IPS-NIHi7 (cell line): ENCODE measurements around the gene IRF6.

ENCODE experiments used
- DNase-seq: peaks from one replicate; pipeline ENCODE4 v3.0.0; 2012; ENCODE audit warnings: mixed read lengths; ENCODE audit errors: extremely low spot score

The IRF6 gene

DNA sequence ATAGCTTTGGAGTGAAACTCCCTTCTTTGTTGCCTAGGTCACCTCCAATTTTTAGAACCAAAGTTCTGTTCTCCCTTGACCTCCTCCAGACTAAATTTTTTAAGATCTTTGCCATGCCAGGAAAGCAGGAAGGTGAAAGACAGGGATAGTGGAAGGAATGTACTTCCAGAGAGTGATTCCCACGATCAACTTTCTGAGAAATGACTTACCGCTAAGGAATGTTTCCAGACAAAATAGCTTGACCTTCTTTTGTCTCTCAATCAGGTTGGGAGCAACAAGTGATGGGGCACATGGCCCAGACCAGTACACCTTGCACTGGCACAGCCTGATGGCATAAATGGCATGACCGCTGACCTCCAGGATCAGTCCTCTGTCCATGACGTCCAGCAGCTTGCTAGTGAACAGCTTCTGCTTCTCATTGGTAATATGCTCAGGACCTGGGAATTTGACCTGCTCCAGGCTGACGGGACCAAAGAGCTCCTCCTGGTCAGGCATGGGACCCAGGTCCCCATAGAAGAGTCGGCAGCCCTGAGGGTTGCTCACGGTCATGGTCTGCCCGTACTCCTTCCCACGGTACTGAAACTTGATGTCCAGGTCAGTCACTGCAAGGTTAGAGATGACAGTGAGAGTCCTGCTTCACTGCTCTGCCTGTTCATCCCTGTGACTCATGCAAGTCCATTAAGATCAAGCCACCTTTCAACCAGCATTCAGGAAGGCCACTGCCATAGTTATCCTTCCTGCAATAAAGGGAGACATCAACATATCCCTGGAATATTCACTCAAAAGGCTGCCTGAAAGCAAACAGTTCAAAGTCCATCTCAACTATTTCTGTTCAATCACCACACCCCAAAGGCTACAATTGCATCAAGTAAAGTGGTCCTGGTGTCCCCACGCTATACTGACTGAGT, 15.4 kb downstream of the IRF6 start:
- DNase-seq, result no peak

DNA sequence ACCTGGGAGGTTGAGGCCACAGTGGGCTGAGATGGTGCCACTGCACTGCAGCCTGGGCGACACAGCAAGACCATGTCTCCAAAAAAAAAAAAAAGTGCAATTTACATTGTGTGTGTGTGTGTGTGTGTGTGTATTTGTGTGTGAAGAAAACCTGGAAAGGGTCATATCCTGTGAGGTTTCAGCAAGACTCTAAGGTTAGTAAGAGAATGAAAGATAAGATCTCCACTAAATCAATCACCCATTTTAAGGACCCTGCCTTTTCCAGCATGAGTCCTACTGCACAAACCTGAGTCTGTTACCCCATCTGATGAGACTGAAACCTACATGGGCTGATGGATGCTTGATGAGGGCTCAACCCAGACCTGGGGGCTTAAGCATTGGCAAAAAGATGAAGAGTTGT, 16.7 kb downstream of the IRF6 start:
- DNase-seq, result no peak

DNA sequence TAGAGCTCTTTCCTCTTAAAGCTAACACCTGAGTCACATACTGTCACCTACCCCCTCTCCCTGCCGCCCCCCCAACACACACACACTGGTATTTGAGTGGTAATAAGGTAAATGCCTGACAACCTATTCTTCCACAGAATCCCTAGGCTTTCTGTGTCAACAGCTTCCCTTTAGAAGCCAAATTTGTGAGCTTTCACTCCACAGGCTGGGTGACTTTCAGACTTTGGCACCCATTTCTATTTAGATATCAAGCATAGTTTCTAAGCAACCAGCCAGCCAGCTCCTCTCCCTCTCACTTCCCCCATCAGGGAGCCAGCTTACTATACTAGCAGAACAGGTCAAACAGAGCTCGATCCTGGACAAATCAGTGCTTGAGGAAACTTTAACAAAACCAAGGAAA, 18.4 kb downstream of the IRF6 start:
- no peak for DNase-seq

DNA sequence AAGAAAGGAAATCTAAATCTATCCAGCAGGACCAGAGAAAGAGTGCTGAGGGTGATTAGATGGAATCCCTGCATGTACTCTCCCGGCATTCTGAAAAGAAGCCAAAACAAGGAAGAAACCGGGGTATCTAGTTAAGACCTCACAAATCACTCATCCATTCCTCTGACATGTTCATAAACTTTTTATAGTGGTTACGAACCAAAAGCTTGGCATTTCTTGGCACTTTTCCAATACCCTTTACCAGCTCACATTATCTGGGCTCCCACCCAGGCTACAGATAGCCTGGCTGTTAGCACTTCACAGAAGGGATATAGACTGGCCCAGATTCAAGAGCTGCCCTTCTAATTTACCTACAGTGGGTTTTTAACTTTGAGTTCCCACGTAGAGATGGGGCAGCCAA, 19.8 kb downstream of the IRF6 start:
- DNase-seq, result no peak

DNA sequence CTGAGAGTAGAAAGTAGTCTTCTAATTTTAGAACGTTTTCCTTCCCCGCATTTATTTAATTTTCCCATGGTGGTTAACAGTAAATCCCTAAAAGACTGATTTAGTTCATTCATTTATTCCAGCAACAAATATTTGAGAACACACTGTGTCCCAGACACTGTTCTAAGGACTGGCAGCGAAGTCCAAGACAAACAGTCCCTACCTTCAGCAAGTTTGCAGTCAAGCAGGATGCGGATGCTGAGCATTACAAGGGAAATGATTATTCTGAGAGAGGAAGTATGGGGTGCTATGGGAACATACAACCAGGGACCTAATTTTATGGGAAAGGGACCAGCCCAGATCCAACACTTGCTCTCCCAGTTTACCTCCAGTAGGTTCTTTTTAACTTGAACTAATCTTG, 20.4 kb downstream of the IRF6 start:
- DNase-seq, result no peak

DNA sequence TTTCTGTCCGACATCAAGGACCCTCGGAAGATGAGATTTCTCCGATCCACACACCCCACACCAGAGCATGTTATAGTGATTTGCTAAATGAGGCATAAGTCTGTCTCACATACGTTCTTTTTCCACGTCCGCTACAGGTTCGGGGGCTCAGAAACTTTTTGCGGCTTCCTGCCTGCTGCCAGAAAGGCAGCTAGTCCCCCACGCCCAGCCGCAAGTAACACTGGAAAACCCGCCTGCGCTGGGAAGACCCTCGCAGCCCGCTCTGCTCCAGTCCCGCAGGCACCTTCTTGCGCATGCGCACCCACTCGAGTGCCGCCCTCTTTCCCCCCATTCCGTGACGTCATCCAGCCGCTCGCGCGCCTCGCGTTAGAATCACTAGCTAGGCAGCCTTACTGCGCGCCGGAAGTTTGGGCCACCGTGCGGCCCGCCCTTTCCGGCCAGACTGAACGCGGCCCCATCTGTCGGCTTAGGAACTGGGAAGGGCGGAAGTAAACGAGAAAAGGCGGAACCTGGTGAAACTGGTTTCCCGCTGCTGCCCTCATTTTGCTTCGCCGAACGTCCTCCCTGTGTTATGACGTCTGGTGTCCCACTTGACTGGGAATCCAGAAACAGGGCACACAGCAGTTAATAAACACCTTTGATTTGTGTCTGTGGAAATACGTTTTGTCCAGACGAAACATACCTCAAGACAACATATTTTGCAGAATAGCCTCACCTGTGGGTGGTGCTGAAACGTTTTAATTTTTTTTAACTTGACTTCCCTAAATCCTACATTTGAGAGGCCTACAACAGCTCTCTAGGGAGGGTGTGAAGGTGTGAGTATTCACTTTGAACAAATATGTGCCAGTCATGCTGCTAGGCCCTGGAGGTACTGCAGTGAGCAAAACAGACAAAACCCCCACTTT, 21.4 kb downstream of the IRF6 start, which contains the start of gene C1orf74:
C1orf74 (minus strand) TSS at position 295 of the 905 bp plus-strand sequence. CDS start 925 bp downstream, outside the sequence.
- peak; percentile 100 for DNase-seq

DNA sequence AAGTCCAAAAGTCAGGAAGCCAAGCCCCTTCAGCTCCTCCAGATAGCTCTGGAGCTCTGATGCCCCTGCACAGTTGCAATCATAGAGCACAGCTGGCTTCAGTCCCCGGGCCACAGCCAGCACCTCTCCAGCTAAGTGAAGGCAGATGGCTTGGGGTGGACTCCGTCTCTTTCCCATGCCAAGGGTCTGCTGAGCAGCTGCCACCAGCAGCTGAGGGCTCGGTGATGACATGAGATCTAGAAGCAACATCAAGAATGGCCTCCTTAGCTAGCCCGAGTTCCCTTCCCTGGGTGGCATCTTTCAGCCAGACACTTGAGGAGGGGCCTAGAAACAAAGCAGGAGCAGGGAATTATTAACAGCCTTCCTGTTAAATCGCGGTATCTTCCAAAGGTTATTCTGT, 22.6 kb downstream of the IRF6 start:
- DNase-seq, result no peak

DNA sequence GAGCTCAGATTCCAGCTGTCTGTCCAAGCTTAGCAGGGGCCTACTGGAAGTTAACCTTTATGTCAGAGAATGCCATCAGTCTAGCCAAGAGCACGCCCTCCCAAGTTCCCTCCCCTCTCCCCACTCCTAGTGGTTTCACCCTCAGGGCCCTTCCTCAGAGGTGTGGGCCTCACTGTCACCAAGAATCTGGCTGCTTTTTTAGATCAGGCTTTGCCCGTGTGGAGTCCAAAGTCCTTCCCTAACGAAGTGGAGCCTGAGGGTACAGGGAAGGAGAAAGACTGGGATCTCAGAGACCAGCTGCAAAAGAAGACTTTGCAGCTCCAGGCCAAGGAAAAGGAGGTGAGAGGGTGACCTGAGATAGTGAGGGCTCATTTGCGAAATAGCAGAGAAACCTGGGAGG, 25.7 kb downstream of the IRF6 start:
- DNase-seq, result no peak

DNA sequence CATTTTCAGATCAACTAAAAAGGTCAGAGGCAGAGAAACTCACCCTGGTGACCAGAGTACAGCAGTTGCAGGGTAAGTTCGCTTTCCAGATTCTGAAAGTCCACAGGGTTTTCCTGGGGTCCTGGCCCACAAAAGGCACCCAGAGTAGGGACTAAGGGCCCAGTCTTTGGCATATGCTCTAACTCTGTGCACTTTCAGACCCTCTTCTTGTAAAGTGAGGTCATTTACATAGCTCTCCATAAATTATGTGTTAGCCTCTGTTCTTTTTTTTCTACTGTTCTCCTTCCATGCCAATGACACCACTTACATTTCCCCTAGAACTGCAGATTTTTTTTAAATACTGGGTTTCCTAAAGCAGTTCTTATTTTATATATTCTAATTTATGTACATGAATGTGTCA, 27.8 kb downstream of the IRF6 start:
- DNase-seq, result no peak

DNA sequence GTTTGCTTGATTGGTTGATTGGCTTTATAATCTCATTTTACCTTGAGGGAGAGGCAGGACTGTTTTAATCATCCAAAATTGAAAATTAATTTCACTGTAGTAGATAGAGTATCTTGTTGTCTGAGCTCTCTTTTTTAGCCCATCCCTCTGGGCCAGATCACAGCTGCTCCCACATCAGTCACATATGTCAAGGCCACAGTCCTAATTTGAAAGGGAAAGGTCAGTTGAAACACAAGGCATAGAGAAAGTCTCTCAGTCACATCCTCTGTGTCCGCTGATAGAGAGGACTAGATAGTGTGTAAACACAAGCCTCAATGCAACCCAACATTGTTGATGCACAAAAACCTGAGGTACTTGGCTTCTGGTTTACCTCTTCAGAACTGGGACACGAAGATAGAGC, 28.4 kb downstream of the IRF6 start:
- DNase-seq, result no peak

DNA sequence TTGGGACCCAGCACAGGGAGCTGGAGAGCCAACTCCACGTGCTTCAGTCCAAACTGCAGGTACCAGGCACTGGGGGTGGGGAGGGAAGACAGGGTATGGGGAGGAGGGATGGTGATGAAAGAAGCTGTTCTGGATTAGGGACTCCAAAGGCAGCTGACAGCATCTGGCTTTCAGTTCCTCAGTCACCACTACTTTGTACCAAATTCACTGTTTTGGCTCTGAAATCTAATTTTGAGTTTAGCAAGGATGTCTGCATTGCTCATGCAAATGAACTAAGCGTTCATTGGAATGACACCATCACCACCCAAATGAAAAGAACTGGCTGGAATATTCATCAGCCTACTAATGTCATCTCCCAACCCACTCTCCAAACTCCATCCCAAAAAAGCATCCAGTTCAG, 30.3 kb downstream of the IRF6 start:
- DNase-seq, result no peak

DNA sequence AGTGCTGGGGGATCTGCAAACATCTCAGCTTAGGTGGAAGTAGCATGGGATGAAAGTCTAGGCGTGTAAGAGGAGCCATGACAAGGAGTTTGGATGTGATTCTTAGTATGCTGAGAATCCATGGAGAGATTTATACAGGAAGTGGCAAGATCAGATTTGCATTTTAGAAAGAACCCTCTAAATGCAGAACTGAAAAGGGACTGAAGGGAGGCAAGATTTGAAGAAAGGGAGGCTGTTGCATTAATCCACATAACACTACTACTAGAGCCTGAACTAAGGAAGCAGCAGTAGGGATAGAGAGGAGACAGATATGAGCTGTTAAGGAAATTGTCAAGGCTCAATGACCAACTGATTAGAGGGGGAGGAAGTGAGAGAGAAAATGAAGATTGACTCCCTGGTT, 31.4 kb downstream of the IRF6 start:
- no peak for DNase-seq

DNA sequence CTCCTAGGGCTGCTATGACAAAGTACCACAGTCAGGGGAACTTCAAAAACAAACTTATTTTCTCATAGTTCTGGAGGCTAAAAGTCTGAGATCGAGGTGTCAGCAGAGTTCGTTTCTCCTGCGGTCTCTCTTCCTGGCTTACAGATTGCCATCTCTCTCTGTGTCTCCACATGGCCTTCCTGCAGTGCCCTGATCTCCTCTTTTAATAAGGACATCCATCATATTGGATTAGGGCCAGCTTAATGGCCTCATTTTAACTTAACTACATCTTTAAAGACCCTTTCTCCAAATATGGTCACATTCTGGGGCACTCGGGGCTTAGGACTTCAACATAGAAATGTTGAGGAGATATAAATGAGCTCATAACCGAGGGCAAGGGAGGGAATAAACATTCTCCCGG, 33.8 kb downstream of the IRF6 start:
- no peak for DNase-seq

DNA sequence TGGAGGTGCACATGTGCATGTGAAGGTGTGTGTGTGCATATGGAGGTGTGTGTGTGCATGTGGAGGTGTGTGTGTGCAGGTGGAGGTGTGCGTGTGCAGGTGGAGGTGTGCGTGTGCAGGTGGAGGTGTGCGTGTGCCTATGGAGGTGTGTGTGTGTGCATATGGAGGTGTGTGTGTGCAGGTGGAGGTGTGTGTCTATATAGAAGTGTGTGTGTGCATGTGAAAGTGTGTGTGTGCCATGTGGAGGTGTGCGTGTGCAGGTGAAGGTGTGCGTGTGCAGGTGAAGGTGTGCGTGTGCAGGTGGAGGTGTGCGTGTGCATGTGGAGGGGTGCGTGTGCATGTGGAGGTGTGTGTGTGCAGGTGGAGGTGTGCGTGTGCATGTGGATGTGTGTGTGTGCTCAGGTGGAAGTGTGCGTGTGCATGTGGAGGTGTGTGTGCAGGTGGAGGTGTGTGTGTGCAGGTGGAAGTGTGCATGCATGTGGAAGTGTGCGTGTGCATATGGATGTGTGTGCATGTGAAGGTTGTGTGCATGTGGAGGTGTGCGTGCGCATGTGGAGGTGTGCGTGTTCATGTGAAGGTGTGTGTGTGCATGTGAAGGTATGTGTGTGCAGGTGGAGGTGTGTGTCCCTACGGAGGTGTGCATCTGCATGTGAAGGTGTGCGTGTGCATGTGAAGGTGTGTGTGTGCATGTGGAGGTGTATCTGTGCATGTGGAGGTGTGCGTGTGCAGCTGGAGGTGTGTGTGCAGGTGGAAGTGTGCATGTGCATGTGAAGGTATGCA, 35.1 kb downstream of the IRF6 start:
- no peak for DNase-seq

DNA sequence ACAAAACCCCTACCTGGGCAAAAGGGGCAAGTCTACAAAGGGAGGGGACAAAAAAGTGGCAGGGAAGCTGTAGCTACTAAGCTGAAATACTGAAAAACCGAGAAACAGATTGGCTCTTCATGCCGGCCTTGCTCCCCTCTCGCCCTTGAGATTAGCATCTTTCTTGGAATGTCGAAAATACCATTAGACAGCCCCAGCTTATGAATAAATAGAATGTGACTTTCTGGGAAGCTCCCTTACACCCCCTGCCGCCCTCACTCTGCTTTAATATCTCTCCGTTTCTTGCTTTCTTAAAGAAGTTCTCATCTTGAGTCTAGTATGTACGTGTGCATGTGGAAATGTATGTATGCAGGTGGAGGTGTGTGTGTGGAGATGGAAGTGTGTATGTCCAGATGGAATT, 36.0 kb downstream of the IRF6 start:
- DNase-seq, result no peak

DNA sequence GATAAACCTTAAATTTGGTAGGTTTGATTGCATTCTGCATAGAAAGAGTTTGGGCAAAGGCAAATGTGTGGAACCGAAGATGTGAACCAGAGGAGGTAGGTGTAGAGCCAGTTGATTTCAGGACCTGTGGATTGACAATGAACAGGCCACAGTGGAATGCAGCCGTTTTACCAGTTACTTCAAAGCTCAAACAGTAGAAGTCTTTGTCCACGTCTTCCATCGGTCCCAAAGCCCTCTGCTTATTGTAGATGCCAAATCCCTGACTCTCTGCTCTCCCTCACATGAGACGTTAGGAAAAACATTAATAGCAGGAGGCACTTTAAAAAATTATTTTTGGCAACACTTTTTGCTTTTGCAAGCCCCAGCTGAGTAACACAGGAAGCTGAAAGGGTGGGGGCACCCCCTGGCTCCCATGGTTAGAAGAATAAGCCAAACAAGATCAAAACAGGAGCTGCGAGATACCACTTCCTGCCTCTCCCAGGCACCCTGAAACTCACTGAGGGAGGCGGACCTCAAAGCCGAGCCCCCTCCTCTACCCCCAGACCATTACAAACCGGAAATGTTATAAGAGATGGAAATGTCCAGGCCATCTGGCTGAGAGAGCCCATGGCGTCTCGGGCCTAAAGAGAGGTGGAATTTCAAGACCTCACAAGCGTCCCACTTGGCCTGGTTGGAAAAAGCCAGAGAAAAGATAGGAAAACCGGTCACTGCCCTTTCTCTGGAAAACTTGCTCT, 36.6 kb downstream of the IRF6 start:
- DNase-seq, result no peak

DNA sequence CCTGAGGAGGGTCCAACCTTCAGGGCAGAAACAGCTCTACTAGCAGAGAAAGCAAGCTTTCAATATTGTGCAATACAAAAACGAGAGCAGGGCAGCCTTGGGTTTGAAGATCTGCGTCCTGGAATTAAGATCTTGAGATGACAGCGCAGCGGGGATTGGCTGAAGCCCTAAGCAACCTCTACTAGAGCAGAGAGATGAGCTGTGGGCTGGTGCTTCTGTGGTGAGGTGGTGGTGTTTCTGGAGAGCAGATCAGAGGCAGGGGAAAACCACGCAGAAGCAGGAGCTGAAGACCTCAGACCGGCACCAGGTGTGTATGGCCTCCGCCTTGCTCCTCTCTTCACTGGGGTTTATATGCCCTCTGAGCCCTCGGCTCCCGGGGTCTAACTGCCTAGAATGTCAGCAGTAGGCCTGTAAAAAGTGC, 37.6 kb downstream of the IRF6 start:
- no peak for DNase-seq

DNA sequence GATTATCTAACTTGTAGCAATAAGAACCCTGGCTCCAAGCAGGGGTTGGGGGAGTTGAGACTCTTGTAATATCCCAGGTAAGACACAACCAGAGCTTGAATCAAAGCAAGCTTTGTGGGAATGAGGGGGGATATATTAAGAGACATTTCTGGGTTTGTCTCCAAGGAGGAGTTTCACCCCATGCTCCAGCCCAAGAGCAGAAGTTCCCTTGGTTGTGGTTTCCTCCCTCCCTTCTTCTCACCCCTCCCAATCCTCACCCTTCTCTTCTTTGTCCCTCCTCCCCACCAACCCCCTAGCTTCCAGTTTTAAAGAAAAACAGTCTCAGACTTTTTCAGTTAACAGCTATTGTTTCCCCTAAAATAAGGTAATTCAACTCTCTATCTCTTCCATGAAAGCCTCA, 38.2 kb downstream of the IRF6 start:
- no peak for DNase-seq

DNA sequence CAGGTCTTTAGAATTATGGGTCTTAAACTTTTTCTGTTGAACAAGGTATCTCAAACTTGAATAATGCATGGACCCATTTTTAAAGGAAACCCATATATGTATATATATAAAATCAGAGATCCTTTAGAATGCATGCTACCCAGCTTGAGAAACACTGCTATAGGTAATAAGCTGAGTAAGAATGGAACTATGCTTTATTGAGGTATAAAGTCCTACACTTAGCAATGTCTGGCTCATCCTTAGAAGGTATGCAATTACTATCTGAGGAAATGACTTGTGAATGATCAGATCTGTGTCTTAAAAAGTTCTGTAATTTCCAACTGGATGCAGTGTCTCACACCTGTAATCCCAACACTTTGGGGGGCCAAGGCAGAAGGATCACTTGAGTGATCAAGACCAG, 38.8 kb downstream of the IRF6 start:
- no peak for DNase-seq

DNA sequence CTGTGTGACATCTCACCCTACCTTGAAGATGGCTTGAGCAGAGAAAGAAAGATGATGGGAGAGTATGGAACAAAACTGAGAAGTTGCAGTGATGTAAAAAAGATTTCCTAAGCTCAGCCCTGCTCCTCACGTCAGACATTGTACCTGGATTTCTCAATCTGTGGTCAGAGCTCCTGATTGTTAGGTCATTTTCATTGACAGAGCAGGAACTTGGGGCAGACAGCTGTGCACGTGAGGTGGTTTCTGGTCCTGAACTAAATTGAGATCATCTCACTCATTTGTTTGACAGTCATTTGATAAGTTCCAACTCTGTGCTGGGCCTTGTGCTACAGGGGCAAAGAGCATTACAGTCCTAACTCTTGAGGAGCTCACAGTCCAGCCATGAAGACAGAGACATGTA, 39.9 kb downstream of the IRF6 start:
- DNase-seq, result no peak

DNA sequence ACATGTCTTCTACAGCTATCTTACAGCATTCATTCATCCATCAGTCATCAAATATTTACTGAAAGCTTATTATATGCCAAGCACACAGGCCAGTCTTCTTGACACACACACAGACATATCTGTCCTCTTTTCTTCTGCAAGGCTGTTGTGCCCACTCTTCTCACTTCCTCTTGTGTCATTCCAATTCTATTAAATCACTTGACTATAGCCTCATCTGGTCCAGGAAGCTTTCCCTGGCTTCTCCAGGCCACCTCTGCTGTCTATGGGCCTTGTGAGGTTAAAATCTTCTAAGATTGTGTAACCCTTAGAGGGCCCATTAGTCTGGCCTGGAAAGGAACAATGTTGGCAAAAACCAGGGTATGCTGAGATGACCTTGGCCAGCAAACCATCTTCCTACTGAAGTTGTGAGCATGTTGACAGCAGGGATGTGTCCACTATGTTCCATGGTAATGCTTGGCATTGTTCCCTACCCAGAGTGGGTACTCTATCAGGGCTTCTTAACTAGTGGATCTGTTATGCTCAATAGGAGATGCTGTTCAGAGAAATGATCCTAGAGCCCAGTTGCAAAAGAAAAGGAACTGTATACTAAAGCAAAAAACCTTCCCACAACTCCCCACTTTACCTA, 44.8 kb downstream of the IRF6 start:
- DNase-seq, result no peak
